A673 (cell line): ENCODE results near the gene CDH4. TPM values are rescaled to one million over a fixed set of nuclear protein-coding genes. Genes with fewer than 3 reads are reported as not detected.

ENCODE experiments used
- BruUV-seq: library from RNA; stranded (reverse); fragments of 400-500 nt; replicated peaks from 2 replicates; lab custom pipeline; 2021; lab: Mats Ljungman, UMichigan
- CTCF ChIA-PET: fragments of 300-600 bp; sonication (Branson Sonifier 250); formaldehyde crosslinking; loops from one replicate; lab custom pipeline; 2022; ENCODE audit warnings: antibody characterized with exemption; lab: Charles Lee
- POLR2A ChIA-PET: fragments of 300-600 bp; sonication (Branson Sonifier 250); formaldehyde crosslinking; loops from one replicate; lab custom pipeline; 2022; ENCODE audit warnings: antibody characterized with exemption; ENCODE audit not compliant: low non-redundant PET; lab: Charles Lee
- DNase-seq: peaks from one replicate; pipeline ENCODE4 v3.0.0-alpha.2; 2015; ENCODE audit warnings: low spot score
- H3K27ac ChIP-seq: fragments of 200-600 bp; sonication (generic); 2 replicates; pipeline ENCODE4 v1.5.1; 2016; ENCODE audit warnings: mixed run types, low read depth, mild to moderate bottlenecking, mixed read lengths, antibody characterized with exemption, low read length; ENCODE audit not compliant: poor library complexity, severe bottlenecking
- H3K27me3 ChIP-seq: fragments of 200-600 bp; sonication (generic); replicated peaks from 2 replicates; pipeline ENCODE4 v1.6.1; 2017; ENCODE audit warnings: mixed run types, low read depth, mild to moderate bottlenecking, mixed read lengths, antibody characterized with exemption, low read length; ENCODE audit not compliant: insufficient read depth, poor library complexity
- H3K36me3 ChIP-seq: fragments of 200-600 bp; sonication (generic); 2 replicates; pipeline ENCODE4 v1.6.1; 2016; ENCODE audit warnings: mixed run types, mild to moderate bottlenecking, mixed read lengths, antibody characterized with exemption, low read length; ENCODE audit not compliant: insufficient read depth, poor library complexity, severe bottlenecking
- H3K4me1 ChIP-seq: fragments of 200-600 bp; sonication (generic); 2 replicates; pipeline ENCODE4 v1.6.1; 2017; ENCODE audit warnings: mixed run types, mild to moderate bottlenecking, mixed read lengths, antibody characterized with exemption, low read length; ENCODE audit not compliant: insufficient read depth, poor library complexity, severe bottlenecking
- H3K4me3 ChIP-seq: fragments of 200-600 bp; sonication (generic); 2 replicates; pipeline ENCODE4 v1.5.1; 2016; ENCODE audit warnings: low read depth, mixed run types, mild to moderate bottlenecking, mixed read lengths, low read length; ENCODE audit not compliant: poor library complexity, severe bottlenecking
- H3K9me3 ChIP-seq: fragments of 200-600 bp; sonication (generic); 2 replicates; pipeline ENCODE4 v1.6.1; 2016; ENCODE audit warnings: mixed run types, low read depth, mild to moderate bottlenecking, mixed read lengths, antibody characterized with exemption, low read length; ENCODE audit not compliant: poor library complexity, severe bottlenecking
- EZH2 ChIP-seq: fragments of 200-600 bp; sonication (generic); IDR thresholded peaks from 2 replicates; pipeline ENCODE4 v1.6.1; 2017; ENCODE audit warnings: borderline replicate concordance, low read depth, mild to moderate bottlenecking, mixed read lengths, antibody characterized with exemption, low read length; ENCODE audit not compliant: poor library complexity, severe bottlenecking
- intact Hi-C: fragments of 100-400 bp; cut with micrococcal nuclease; formaldehyde crosslinking; loops from one replicate; pipeline ENCODE4 v1.10.0; 2022; ENCODE audit not compliant: unreplicated experiment
- total RNA-seq: library from RNA; stranded (reverse); gene quantifications from 2 replicates; pipeline ENCODE4 v1.2.3, GENCODE V29; 2021
- TF ChIP-seq, protein P1 (sequence below): fragments of 300-800, 200-600 bp; sonication (generic); conservative IDR thresholded peaks from 2 replicates; pipeline ENCODE4 v1.5.1; 2017; ENCODE audit warnings: low read depth, mild to moderate bottlenecking, antibody characterized with exemption, low read length, moderate library complexity, mixed read lengths

CDH4 gene
- total RNA-seq, 1 experiment from 2014 or later, result 8.3 TPM

DNA sequence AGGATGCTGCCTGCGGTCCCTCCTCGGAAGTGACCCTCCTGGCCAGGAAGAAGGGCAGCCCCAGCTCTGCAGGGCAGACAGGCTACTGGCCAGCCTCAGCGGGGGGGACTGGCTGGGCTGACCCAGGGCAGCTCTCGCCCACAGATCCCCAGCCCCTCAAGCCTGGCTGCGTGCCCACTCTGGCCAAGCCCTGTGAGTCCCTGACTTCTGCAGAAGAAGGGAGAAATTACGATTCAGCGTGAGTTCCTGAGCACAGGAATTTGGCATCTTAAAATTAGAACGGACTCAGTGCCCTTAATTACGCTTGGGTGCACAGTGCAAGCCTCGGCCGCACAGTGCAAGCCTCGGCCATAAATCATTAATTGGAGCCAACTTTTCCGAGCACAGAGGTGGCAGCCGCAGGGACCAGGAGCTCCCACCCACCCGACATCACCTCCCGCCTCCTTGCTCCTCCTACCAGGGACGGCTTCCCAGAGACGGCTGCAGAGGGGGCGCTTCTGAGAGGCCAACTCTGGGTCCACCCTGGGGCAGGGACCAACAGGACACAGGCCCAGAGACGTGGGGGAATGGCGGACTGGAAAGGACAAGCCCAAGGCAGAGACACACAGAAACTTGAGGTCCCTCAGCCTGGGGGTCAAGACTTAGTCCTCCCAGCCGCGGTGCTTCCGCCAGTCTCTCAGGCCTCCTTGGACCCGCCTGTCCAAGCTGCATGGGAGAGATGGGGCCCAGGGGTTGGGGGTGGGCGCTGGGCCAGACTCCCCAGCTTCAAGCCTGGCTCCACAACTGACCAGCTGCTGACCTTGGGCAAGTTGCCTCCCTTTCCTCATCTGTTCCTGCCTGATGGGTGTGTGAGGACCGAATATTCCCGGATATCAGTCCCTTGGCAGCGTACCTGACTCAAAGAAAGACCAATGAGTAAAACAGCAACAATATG lies 648.2 kb downstream of the CDH4 start:
- ChIA-PET CTCF (no interaction called here), POLR2A (no interaction called here)
- no peak for DNase-seq
- H3K4me1 ChIP-seq, result no peaks in the 10 kb centered on the region
- H3K9me3 ChIP-seq, result no peaks in the 10 kb centered on the region
- TF ChIP-seq EZH2, result peak; percentile 16
- TF ChIP-seq, protein P1, sequence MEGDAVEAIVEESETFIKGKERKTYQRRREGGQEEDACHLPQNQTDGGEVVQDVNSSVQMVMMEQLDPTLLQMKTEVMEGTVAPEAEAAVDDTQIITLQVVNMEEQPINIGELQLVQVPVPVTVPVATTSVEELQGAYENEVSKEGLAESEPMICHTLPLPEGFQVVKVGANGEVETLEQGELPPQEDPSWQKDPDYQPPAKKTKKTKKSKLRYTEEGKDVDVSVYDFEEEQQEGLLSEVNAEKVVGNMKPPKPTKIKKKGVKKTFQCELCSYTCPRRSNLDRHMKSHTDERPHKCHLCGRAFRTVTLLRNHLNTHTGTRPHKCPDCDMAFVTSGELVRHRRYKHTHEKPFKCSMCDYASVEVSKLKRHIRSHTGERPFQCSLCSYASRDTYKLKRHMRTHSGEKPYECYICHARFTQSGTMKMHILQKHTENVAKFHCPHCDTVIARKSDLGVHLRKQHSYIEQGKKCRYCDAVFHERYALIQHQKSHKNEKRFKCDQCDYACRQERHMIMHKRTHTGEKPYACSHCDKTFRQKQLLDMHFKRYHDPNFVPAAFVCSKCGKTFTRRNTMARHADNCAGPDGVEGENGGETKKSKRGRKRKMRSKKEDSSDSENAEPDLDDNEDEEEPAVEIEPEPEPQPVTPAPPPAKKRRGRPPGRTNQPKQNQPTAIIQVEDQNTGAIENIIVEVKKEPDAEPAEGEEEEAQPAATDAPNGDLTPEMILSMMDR, result no peak
- intact Hi-C loops, result no loop called here
- BruUV-seq, result no TSS peak
- peaks cover 61% of the 10 kb centered on the region for H3K27me3 ChIP-seq
- H3K27ac ChIP-seq, result no peak overlapping the region
- no peak overlapping the region for H3K4me3 ChIP-seq
- no peaks in the 10 kb centered on the region for H3K36me3 ChIP-seq

DNA sequence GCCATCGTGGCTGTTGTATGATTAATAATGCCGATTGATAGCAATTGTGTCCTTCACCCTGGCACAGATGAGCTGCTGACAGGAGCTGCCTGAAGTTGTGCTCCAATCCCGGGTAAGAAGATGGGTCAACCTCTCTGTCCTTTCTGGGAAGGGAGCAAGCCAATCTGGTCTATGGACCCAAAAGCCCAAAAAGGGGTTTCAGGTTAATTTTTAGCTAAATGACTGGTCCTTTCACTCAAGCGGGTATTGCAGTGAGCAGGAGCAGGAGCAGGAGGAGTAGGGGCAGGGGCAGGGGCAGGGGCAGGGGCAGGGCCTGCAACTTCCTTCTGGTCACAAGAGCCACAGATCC lies 648.9 kb downstream of the CDH4 start:
- H3K27me3 ChIP-seq, result peaks cover 61% of the 10 kb centered on the region

DNA sequence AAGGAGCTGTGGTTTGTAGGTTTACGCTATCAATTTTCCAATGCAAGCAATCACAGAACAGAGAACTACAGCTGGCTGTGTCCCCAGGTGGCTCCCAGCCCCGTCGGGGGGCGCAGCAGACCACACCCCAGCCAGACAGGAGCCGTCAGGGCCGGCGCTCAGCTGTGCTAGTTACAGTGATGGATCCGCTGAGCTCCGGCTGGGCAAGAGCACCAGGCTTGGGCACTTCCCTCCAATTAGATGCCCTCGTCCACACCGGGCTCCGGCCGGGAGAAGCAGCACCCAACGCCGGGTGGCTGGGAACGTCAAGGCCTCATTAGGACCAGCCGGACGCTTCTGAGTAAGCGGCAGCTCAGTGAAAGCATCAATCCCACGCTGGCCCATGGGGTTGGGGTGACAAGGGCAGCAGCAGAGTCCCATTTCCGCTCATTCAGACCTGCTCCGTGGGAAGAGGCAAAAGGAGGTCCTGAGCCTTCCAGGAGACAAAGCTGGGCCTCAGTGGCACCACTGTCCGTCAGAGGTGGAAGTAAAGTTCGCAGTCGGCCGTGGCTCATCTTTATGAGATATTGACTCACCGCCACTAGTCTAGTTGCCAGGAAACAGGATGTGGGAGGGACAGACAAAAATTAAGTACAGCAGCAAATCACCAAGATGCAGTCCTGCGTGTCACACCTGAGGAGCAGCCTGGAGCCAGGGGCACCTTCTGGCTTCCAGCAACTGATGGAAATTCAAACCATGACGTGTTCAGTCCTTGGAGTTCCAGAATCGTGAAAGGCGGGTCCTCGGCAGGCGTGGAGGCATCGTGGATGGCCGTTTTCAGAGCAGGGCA lies 649.5 kb downstream of the CDH4 start:
- no peaks in the 10 kb centered on the region for H3K4me1 ChIP-seq
- TF ChIP-seq EZH2, result no peak
- TF ChIP-seq, protein P1, result no peak
- intact Hi-C loops, result no loop called here
- POLR2A ChIA-PET, result no interaction called here
- no peak overlapping the region for H3K4me3 ChIP-seq
- no peaks in the 10 kb centered on the region for H3K9me3 ChIP-seq
- H3K27ac ChIP-seq, result no peak overlapping the region
- H3K36me3 ChIP-seq, result no peaks in the 10 kb centered on the region
- no TSS peak for BruUV-seq
- CTCF ChIA-PET, result no interaction called here
- DNase-seq, result no peak
- H3K27me3 ChIP-seq, result peaks cover 61% of the 10 kb centered on the region

More for the DNA sequence above, 648.9 kb downstream of the CDH4 start:
- Histone ChIP-seq H3K27ac (no peak overlapping the region), H3K4me3 (no peak overlapping the region), H3K4me1 (no peaks in the 10 kb centered on the region), H3K36me3 (no peaks in the 10 kb centered on the region), H3K9me3 (no peaks in the 10 kb centered on the region)
- no peak for TF ChIP-seq EZH2
- TF ChIP-seq, protein P1, result no peak
- intact Hi-C loops, result no loop called here
- ChIA-PET POLR2A (no interaction called here), CTCF (no interaction called here)
- no TSS peak for BruUV-seq
- DNase-seq, result no peak
